Esophagus squamous epithelium (tissue), 4 donors: ENCODE measurements around the gene CACNA2D3.

Experiments
- POLR2A ChIP-seq, 4 donors: fragments of 450-650 bp; IDR thresholded peaks; one replicate each; pipeline ENCODE4 v1.6.1; 2017; ENCODE audit warnings: antibody characterized with exemption in 4 of 4, mild to moderate bottlenecking in 4 of 4, moderate library complexity in 3 of 4
- TF ChIP-seq, protein P1 (sequence below), 6 experiments: fragments of 450-650 bp in 4 of 6; fragments of 200-600 bp in 2 of 6; sonication (generic) in 2 of 6; IDR thresholded peaks; one replicate each; pipeline ENCODE4 v1.5.1; 2016 to 2019; ENCODE audit warnings: antibody characterized with exemption in 6 of 6, mild to moderate bottlenecking in 4 of 6, moderate library complexity in 4 of 6

DNA sequence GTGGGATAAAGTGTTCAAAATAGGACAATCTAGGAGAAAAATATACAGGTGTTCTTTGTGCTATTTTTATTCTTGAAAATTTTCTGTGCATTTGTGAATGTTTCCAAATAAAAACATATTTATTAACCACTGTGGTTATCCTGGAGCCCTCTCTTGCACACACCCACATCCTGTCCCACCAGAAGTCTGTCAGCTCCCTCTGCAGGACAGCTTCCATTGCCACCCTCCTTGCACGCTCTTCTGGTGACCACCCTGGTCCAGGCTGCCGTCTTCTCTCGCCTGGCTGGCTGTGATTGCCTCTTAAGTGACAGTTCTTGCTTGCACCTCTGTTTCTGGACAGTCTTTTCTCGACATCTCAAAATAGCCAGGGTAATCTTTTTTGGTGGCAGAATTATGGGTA is 411.5 kb downstream of the CACNA2D3 start:
- TF ChIP-seq, protein P1, sequence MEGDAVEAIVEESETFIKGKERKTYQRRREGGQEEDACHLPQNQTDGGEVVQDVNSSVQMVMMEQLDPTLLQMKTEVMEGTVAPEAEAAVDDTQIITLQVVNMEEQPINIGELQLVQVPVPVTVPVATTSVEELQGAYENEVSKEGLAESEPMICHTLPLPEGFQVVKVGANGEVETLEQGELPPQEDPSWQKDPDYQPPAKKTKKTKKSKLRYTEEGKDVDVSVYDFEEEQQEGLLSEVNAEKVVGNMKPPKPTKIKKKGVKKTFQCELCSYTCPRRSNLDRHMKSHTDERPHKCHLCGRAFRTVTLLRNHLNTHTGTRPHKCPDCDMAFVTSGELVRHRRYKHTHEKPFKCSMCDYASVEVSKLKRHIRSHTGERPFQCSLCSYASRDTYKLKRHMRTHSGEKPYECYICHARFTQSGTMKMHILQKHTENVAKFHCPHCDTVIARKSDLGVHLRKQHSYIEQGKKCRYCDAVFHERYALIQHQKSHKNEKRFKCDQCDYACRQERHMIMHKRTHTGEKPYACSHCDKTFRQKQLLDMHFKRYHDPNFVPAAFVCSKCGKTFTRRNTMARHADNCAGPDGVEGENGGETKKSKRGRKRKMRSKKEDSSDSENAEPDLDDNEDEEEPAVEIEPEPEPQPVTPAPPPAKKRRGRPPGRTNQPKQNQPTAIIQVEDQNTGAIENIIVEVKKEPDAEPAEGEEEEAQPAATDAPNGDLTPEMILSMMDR (IDR thresholded peaks at IDR 0.05), result no peak
- no peak for TF ChIP-seq POLR2A (IDR thresholded peaks at IDR 0.05)
